Neural crest cell (in vitro differentiated cells): ENCODE results near the gene SALL3. TPM values are rescaled to one million over a fixed set of nuclear protein-coding genes. Genes with fewer than 3 reads are reported as not detected.

Experiments
- DNase-seq: peaks from one replicate; pipeline ENCODE4 v3.0.0; 2021; ENCODE audit warnings: low read depth, mixed read lengths, low spot score
- H3K27ac Mint-ChIP-seq: one replicate; pipeline ENCODE4 v1.8.0; 2021; ENCODE audit warnings: mild to moderate bottlenecking, mixed read lengths; ENCODE audit not compliant: unreplicated experiment
- H3K27me3 Mint-ChIP-seq: 2 replicates; pipeline ENCODE4 v1.8.0; 2021; ENCODE audit warnings: low read depth, mild to moderate bottlenecking, mixed read lengths
- H3K36me3 Mint-ChIP-seq: 2 replicates; pipeline ENCODE4 v1.8.0; 2021; ENCODE audit warnings: low read depth, mild to moderate bottlenecking, mixed read lengths
- H3K4me1 Mint-ChIP-seq: 2 replicates; pipeline ENCODE4 v1.8.0; 2021; ENCODE audit warnings: mixed read lengths
- H3K4me3 Mint-ChIP-seq: one replicate; pipeline ENCODE4 v1.8.0; 2021; ENCODE audit warnings: mild to moderate bottlenecking, mixed read lengths
- H3K9me3 Mint-ChIP-seq: 2 replicates; pipeline ENCODE4 v1.8.0; 2021; ENCODE audit warnings: mixed read lengths
- total RNA-seq: library from RNA; stranded (reverse); gene quantifications from 2 replicates; pipeline ENCODE4 v1.2.1, GENCODE V29; 2021
- TF ChIP-seq, protein P1 (sequence below): fragments of 200-600 bp; sonication (generic); conservative IDR thresholded peaks from 2 replicates; pipeline ENCODE4 v1.5.0; 2021; ENCODE audit warnings: antibody characterized with exemption, mild to moderate bottlenecking

Gene SALL3
- total RNA-seq, 1 donor from 2014 or later: 9.1 TPM

DNA sequence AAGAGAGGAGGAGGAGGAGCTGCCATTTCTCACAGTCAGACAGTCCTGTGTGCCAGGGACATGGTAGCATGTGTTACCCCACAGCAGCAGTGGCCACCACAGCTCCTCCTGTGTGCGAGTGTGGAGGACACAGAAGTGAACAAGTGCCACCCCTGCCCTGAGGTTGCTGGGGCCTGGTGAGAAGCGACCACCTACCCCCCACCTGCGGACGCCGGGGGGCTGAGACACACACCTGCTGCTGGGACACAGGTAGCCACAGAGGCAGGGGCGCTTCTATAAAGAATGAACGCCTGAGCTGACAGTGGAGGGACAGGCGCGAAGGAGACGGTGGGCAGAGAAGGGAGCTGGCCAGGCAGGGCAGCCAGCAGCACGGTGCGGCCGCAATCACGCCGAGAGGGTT lies 32.3 kb upstream of the SALL3 start:
- H3K27ac Mint-ChIP-seq: no peak overlapping the region
- no peaks in the 10 kb centered on the region for H3K4me1 Mint-ChIP-seq
- H3K36me3 Mint-ChIP-seq: no peaks in the 10 kb centered on the region
- peaks cover 13% of the 10 kb centered on the region for H3K27me3 Mint-ChIP-seq
- peaks cover 3% of the 10 kb centered on the region for H3K9me3 Mint-ChIP-seq
- H3K4me3 Mint-ChIP-seq: no peak overlapping the region
- TF ChIP-seq, protein P1, sequence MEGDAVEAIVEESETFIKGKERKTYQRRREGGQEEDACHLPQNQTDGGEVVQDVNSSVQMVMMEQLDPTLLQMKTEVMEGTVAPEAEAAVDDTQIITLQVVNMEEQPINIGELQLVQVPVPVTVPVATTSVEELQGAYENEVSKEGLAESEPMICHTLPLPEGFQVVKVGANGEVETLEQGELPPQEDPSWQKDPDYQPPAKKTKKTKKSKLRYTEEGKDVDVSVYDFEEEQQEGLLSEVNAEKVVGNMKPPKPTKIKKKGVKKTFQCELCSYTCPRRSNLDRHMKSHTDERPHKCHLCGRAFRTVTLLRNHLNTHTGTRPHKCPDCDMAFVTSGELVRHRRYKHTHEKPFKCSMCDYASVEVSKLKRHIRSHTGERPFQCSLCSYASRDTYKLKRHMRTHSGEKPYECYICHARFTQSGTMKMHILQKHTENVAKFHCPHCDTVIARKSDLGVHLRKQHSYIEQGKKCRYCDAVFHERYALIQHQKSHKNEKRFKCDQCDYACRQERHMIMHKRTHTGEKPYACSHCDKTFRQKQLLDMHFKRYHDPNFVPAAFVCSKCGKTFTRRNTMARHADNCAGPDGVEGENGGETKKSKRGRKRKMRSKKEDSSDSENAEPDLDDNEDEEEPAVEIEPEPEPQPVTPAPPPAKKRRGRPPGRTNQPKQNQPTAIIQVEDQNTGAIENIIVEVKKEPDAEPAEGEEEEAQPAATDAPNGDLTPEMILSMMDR: no peak
- DNase-seq: no peak

DNA sequence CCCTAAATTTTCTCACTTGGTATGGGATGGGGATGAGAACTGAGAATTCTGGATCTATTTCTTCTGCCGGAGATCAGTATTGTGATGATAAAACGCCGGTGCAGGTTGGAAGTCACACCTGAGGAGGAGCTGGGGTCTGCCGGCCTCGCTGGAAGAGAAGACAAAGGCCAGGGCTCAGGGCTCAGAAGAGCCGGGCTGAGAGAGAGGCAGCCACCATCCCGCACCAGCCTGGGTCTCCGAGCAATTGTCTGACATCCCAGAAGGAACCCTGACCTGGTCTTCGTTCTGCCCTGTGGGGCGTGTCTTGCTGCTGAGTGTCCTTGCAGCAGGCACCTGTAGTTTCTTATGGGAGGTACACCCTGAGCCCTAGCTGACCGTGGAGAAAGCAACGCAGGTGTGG lies 31.4 kb upstream of the SALL3 start:
- Mint-ChIP-seq H3K4me3 (no peak overlapping the region), H3K27ac (no peak overlapping the region), H3K4me1 (no peaks in the 10 kb centered on the region), H3K27me3 (peaks cover 13% of the 10 kb centered on the region), H3K9me3 (peaks cover 3% of the 10 kb centered on the region), H3K36me3 (no peaks in the 10 kb centered on the region)
- TF ChIP-seq, protein P1: no peak
- no peak for DNase-seq

DNA sequence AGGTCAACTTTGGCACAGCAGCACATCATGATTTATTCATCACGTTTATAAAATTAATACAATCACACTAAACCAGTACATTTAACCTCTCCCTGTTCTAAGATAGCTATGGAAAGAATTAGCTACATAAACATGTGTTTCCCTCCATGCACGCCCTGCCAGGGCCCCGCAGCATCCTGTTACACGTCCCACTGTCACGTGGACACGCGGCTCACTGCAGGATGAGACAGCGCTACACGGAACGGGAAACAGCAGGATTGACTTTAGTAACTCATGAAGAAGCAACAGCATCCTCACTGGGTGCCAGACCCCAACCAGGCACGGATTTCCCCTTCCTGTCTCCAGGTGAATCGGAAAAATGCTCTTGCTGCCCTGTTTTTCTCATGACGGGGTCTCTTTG lies 30.9 kb upstream of the SALL3 start:
- Mint-ChIP-seq H3K4me1 (no peaks in the 10 kb centered on the region), H3K27me3 (peaks cover 11% of the 10 kb centered on the region), H3K36me3 (no peaks in the 10 kb centered on the region), H3K4me3 (no peak overlapping the region), H3K27ac (no peak overlapping the region), H3K9me3 (peaks cover 3% of the 10 kb centered on the region)
- DNase-seq: no peak
- TF ChIP-seq, protein P1: no peak

DNA sequence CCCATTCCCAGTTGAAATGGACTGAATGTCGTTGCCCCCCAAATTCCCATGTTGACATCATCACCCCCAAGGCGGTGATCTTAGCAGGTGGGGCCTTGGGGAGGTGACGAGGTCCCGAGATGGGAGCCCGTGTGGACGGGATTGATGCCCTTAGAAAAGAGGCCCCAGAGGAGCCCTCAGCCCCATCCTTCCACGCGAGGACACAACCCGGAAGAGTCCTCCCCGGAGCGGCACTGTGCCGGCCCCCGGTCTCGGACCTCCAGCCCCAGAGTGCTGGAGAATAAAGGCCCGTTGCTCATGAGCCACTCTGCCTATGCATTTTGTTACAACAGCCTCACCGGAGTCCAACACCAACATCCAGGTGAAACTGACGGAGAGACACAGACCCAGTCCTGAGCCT lies 30.4 kb upstream of the SALL3 start:
- no peak overlapping the region for H3K27ac Mint-ChIP-seq
- peaks cover 3% of the 10 kb centered on the region for H3K9me3 Mint-ChIP-seq
- no peak overlapping the region for H3K4me3 Mint-ChIP-seq
- H3K27me3 Mint-ChIP-seq: peaks cover 6% of the 10 kb centered on the region
- no peaks in the 10 kb centered on the region for H3K36me3 Mint-ChIP-seq
- H3K4me1 Mint-ChIP-seq: no peaks in the 10 kb centered on the region
- DNase-seq: no peak
- TF ChIP-seq, protein P1: no peak

GRCh38 chr18:78950386-78950785 lies 29.2 kb upstream of the SALL3 start:
- Mint-ChIP-seq H3K9me3 (peaks cover 3% of the 10 kb centered on the region), H3K4me3 (no peak overlapping the region), H3K4me1 (no peaks in the 10 kb centered on the region), H3K36me3 (no peaks in the 10 kb centered on the region), H3K27me3 (peaks cover 6% of the 10 kb centered on the region), H3K27ac (no peak overlapping the region)
- TF ChIP-seq, protein P1: no peak
- DNase-seq: no peak

DNA sequence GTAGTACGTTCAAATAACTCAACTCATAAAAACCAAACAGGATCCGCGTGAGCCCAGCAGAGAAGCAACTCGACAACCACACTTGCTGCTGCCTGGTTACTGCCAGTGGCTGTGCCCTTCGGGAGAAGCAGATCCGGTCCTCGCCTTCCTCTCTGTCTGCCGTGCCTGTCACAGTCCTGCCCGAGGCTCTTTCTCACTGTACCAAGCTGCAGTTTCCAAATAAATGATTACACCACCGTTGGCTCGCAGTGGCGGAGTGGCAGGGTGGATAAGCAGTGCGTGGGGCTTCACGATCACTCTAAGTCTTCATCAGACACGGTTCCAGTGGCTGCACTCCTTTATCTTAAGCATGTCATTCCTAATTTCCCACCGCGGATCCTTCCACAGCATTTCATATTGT lies 26.1 kb upstream of the SALL3 start:
- H3K4me1 Mint-ChIP-seq: no peaks in the 10 kb centered on the region
- H3K27ac Mint-ChIP-seq: no peak overlapping the region
- H3K36me3 Mint-ChIP-seq: no peaks in the 10 kb centered on the region
- H3K27me3 Mint-ChIP-seq: no peaks in the 10 kb centered on the region
- DNase-seq: no peak
- TF ChIP-seq, protein P1: no peak
- H3K4me3 Mint-ChIP-seq: no peak overlapping the region
- peaks cover 3% of the 10 kb centered on the region for H3K9me3 Mint-ChIP-seq
